GM23338 (cell line): ENCODE results near the gene RAB44. TPM values are rescaled to one million over a fixed set of nuclear protein-coding genes. Genes with fewer than 3 reads are reported as not detected.

Experiments
- ATAC-seq: fragments of 200-7000 bp; cut with Tn5 transposase; 3 replicates; pipeline ENCODE4 v1.9.1; 2020
- DNase-seq: peaks from one replicate; pipeline ENCODE4 v3.0.0-alpha.2; 2015; ENCODE audit warnings: low spot score
- H2AFZ ChIP-seq: fragments of 200-600 bp; sonication (generic); 2 replicates; pipeline ENCODE4 v1.8.0; 2016; ENCODE audit warnings: antibody characterized with exemption, mild to moderate bottlenecking, moderate library complexity
- H3F3A ChIP-seq: fragments of 200-600 bp; sonication (generic); replicated peaks from 2 replicates; pipeline ENCODE4 v1.8.0; 2017; ENCODE audit warnings: antibody characterized with exemption, mixed run types, low read depth
- H3K27ac ChIP-seq: fragments of 200-600 bp; sonication (generic); 2 replicates; pipeline ENCODE4 v1.6.1; 2016; ENCODE audit warnings: low read depth
- H3K27me3 ChIP-seq: fragments of 200-600 bp; sonication (generic); 2 replicates; pipeline ENCODE4 v1.8.0; 2016; ENCODE audit warnings: mild to moderate bottlenecking, mixed run types, moderate library complexity; ENCODE audit not compliant: insufficient read depth
- H3K36me3 ChIP-seq: fragments of 200-600 bp; sonication (generic); 2 replicates; pipeline ENCODE4 v1.8.0; 2016; ENCODE audit warnings: mild to moderate bottlenecking; ENCODE audit not compliant: insufficient read depth
- H3K4me1 ChIP-seq: fragments of 200-600 bp; sonication (generic); 2 replicates; pipeline ENCODE4 v1.8.0; 2016; ENCODE audit warnings: mild to moderate bottlenecking, moderate library complexity; ENCODE audit not compliant: insufficient read depth
- H3K4me2 ChIP-seq: fragments of 200-600 bp; sonication (generic); 2 replicates; pipeline ENCODE4 v1.7.1; 2017; ENCODE audit warnings: mixed run types
- H3K4me3 ChIP-seq: fragments of 200-600 bp; sonication (generic); 2 replicates; pipeline ENCODE4 v1.6.1; 2016; ENCODE audit warnings: mixed run types
- H3K79me2 ChIP-seq: fragments of 200-600 bp; sonication (generic); replicated peaks from 2 replicates; pipeline ENCODE4 v1.8.0; 2017; ENCODE audit warnings: mild to moderate bottlenecking; ENCODE audit not compliant: insufficient read depth
- H3K9me2 ChIP-seq: fragments of 200-600 bp; sonication (generic); 2 replicates; pipeline ENCODE4 v1.8.0; 2017; ENCODE audit not compliant: insufficient read depth
- H4K20me1 ChIP-seq: fragments of 200-600 bp; sonication (generic); replicated peaks from 2 replicates; pipeline ENCODE4 v1.8.0; 2017; ENCODE audit warnings: mild to moderate bottlenecking; ENCODE audit not compliant: insufficient read depth
- H3K27ac Mint-ChIP-seq: 2 replicates; pipeline ENCODE4 v1.8.0; 2020; ENCODE audit warnings: inconsistent platforms, mild to moderate bottlenecking, moderate library complexity, mixed read lengths
- H3K27me3 Mint-ChIP-seq: 3 replicates; pipeline ENCODE4 v1.8.0; 2022; ENCODE audit warnings: low read depth, mild to moderate bottlenecking, moderate library complexity, mixed read lengths, inconsistent platforms; ENCODE audit not compliant: insufficient read depth, poor library complexity
- H3K36me3 Mint-ChIP-seq: 3 replicates; pipeline ENCODE4 v1.8.0; 2021; ENCODE audit warnings: low read depth, mild to moderate bottlenecking, inconsistent platforms, moderate library complexity, mixed read lengths
- H3K4me1 Mint-ChIP-seq: 3 replicates; pipeline ENCODE4 v1.8.0; 2020; ENCODE audit warnings: mild to moderate bottlenecking, inconsistent platforms, mixed read lengths
- H3K4me3 Mint-ChIP-seq: 3 replicates; pipeline ENCODE4 v1.8.0; 2021; ENCODE audit warnings: moderate library complexity, mild to moderate bottlenecking, inconsistent platforms, mixed read lengths
- H3K9me3 Mint-ChIP-seq: 3 replicates; pipeline ENCODE4 v1.8.0; 2020; ENCODE audit warnings: moderate library complexity, mild to moderate bottlenecking, inconsistent platforms, mixed read lengths
- CREB1 ChIP-seq: fragments of 250-450 bp; sonication (Bioruptor Pico); IDR thresholded peaks from 2 replicates; pipeline ENCODE4 v1.5.0; 2020; ENCODE audit warnings: low read depth, mild to moderate bottlenecking, moderate library complexity
- EZH2 ChIP-seq: fragments of 200-600 bp; sonication (generic); IDR thresholded peaks from one replicate; pipeline ENCODE4 v1.8.0; 2017; ENCODE audit warnings: antibody characterized with exemption, mild to moderate bottlenecking, low read depth; ENCODE audit not compliant: unreplicated experiment
- EZH2phosphoT487 ChIP-seq: fragments of 200-600 bp; sonication (generic); IDR thresholded peaks from one replicate; pipeline ENCODE4 v1.8.1; 2018; ENCODE audit warnings: antibody characterized with exemption; ENCODE audit not compliant: unreplicated experiment
- JUNB ChIP-seq: IDR thresholded peaks from one replicate; pipeline ENCODE4 v1.6.1; 2016; ENCODE audit warnings: antibody characterized with exemption; ENCODE audit not compliant: unreplicated experiment
- NANOG ChIP-seq: IDR thresholded peaks from 2 replicates; pipeline ENCODE4 v1.6.1; 2016; ENCODE audit warnings: antibody characterized with exemption, borderline replicate concordance
- POLR2AphosphoS5 ChIP-seq: IDR thresholded peaks from 2 replicates; pipeline ENCODE4 v1.6.1; 2016; ENCODE audit warnings: antibody characterized with exemption, low read depth
- STAT1 ChIP-seq: IDR thresholded peaks from one replicate; pipeline ENCODE4 v1.6.1; 2016; ENCODE audit warnings: antibody characterized with exemption; ENCODE audit not compliant: unreplicated experiment
- ZNF114 ChIP-seq: fragments of 250-450 bp; sonication (Bioruptor Pico); IDR thresholded peaks from 2 replicates; pipeline ENCODE4 v1.5.0; 2020; ENCODE audit warnings: mild to moderate bottlenecking, moderate library complexity
- ZNF331 ChIP-seq: fragments of 250-450 bp; sonication (Bioruptor Pico); IDR thresholded peaks from 2 replicates; pipeline ENCODE4 v1.5.0; 2020; ENCODE audit warnings: low read depth, mild to moderate bottlenecking, moderate library complexity
- polyA plus RNA-seq: library from polyadenylated mRNA; unstranded; fragments of >200 nt; fragmentation: Nextera tagmentation; extraction: Ambion mirVana; gene quantifications from 2 replicates; pipeline ENCODE4 v1.2.1, GENCODE V29; 2016
- total RNA-seq: library from RNA; depleted of rRNA; stranded (reverse); fragments of >200 nt; shearing (Covaris generic); gene quantifications from 2 replicates; pipeline ENCODE4 v1.2.3, GENCODE V29; 2014
- TF ChIP-seq, protein P1 (sequence below): fragments of 250-450 bp; sonication (Bioruptor Pico); IDR thresholded peaks from 2 replicates; pipeline ENCODE4 v1.5.0; 2020; ENCODE audit warnings: mild to moderate bottlenecking, moderate library complexity
- TF ChIP-seq, protein P2 (sequence below): IDR thresholded peaks from 2 replicates; pipeline ENCODE4 v1.6.1; 2016; ENCODE audit warnings: antibody characterized with exemption
- TF ChIP-seq, protein P3 (sequence below), 2 experiments: fragments of 200-600 bp in 1 of 2; sonication (generic) in 1 of 2; conservative IDR thresholded peaks; 2 replicates each; pipeline versions ENCODE4 v1.5.1 to v1.6.1; 2016 to 2017; ENCODE audit warnings: antibody characterized with exemption in 2 of 2, low read depth in 2 of 2, mild to moderate bottlenecking in 2 of 2, moderate library complexity in 1 of 2
- TF ChIP-seq, protein P4 (sequence below): IDR thresholded peaks from one replicate; pipeline ENCODE4 v1.6.1; 2018; ENCODE audit warnings: antibody characterized with exemption; ENCODE audit not compliant: unreplicated experiment

RAB44 gene
- total and polyA plus RNA-seq, 2 experiments from 2014 or later = not detected

DNA sequence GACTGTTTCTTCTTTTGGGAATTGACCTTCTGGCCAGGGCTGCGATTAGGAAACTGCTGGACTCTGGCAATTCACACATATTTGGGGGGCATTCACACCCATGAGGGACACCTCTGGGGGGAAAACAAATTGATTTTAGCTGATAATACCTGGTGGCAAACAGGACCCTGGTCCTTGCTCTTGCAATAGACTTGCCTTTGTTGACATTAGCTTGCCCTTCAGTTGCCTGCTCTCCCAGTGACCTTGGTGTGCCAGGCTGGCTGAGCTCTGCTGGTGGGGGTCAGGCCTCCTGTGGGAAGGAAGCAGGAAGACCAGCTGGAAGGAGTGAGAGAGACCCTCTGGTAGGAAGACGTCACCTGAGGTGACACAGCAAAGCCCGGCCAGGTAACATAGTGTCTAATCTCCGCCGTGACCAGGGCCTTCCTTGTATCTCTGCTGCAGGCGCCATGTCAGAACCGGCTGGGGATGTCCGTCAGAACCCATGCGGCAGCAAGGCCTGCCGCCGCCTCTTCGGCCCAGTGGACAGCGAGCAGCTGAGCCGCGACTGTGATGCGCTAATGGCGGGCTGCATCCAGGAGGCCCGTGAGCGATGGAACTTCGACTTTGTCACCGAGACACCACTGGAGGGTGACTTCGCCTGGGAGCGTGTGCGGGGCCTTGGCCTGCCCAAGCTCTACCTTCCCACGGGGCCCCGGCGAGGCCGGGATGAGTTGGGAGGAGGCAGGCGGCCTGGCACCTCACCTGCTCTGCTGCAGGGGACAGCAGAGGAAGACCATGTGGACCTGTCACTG lies 13.8 kb upstream of the RAB44 start:
- H3K36me3 Mint-ChIP-seq = peaks cover 38% of the 10 kb centered on the region

More for the DNA sequence above, 13.8 kb upstream of the RAB44 start:
- Mint-ChIP-seq H3K4me3 (no peak overlapping the region), H3K27ac (peak overlapping the region; percentile 77), H3K27me3 (peaks cover 29% of the 10 kb centered on the region), H3K4me1 (peaks cover 16% of the 10 kb centered on the region), H3K9me3 (no peaks in the 10 kb centered on the region)
- Histone ChIP-seq H3K4me1 (peaks cover 17% of the 10 kb centered on the region), H3K36me3 (peaks cover 17% of the 10 kb centered on the region; the same call in 1 of the 2 replicates), H3K9me2 (no peaks in the 10 kb centered on the region), H3K4me3 (no peak overlapping the region), H3K27ac (no peak overlapping the region), H3F3A (no peaks in the 10 kb centered on the region), H4K20me1 (no peaks in the 10 kb centered on the region; the same call in none of the 2 replicates), H3K4me2 (no peak overlapping the region), H3K27me3 (peaks cover 22% of the 10 kb centered on the region), H3K79me2 (peaks cover 33% of the 10 kb centered on the region), H2AFZ (no peak overlapping the region)
- DNase-seq (no peak), ATAC-seq (no peak)
- TF ChIP-seq JUNB = no peak
- TF ChIP-seq STAT1 = no peak
- TF ChIP-seq, protein P1, sequence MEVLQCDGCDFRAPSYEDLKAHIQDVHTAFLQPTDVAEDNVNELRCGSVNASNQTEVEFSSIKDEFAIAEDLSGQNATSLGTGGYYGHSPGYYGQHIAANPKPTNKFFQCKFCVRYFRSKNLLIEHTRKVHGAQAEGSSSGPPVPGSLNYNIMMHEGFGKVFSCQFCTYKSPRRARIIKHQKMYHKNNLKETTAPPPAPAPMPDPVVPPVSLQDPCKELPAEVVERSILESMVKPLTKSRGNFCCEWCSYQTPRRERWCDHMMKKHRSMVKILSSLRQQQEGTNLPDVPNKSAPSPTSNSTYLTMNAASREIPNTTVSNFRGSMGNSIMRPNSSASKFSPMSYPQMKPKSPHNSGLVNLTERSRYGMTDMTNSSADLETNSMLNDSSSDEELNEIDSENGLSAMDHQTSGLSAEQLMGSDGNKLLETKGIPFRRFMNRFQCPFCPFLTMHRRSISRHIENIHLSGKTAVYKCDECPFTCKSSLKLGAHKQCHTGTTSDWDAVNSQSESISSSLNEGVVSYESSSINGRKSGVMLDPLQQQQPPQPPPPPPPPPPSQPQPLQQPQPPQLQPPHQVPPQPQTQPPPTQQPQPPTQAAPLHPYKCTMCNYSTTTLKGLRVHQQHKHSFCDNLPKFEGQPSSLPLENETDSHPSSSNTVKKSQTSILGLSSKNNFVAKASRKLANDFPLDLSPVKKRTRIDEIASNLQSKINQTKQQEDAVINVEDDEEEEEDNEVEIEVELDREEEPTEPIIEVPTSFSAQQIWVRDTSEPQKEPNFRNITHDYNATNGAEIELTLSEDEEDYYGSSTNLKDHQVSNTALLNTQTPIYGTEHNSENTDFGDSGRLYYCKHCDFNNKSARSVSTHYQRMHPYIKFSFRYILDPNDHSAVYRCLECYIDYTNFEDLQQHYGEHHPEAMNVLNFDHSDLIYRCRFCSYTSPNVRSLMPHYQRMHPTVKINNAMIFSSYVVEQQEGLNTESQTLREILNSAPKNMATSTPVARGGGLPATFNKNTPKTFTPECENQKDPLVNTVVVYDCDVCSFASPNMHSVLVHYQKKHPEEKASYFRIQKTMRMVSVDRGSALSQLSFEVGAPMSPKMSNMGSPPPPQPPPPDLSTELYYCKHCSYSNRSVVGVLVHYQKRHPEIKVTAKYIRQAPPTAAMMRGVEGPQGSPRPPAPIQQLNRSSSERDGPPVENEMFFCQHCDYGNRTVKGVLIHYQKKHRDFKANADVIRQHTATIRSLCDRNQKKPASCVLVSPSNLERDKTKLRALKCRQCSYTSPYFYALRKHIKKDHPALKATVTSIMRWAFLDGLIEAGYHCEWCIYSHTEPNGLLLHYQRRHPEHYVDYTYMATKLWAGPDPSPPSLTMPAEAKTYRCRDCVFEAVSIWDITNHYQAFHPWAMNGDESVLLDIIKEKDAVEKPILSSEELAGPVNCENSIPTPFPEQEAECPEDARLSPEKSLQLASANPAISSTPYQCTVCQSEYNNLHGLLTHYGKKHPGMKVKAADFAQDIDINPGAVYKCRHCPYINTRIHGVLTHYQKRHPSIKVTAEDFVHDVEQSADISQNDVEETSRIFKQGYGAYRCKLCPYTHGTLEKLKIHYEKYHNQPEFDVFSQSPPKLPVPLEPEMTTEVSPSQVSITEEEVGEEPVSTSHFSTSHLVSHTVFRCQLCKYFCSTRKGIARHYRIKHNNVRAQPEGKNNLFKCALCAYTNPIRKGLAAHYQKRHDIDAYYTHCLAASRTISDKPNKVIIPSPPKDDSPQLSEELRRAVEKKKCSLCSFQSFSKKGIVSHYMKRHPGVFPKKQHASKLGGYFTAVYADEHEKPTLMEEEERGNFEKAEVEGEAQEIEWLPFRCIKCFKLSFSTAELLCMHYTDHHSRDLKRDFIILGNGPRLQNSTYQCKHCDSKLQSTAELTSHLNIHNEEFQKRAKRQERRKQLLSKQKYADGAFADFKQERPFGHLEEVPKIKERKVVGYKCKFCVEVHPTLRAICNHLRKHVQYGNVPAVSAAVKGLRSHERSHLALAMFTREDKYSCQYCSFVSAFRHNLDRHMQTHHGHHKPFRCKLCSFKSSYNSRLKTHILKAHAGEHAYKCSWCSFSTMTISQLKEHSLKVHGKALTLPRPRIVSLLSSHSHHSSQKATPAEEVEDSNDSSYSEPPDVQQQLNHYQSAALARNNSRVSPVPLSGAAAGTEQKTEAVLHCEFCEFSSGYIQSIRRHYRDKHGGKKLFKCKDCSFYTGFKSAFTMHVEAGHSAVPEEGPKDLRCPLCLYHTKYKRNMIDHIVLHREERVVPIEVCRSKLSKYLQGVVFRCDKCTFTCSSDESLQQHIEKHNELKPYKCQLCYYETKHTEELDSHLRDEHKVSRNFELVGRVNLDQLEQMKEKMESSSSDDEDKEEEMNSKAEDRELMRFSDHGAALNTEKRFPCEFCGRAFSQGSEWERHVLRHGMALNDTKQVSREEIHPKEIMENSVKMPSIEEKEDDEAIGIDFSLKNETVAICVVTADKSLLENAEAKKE (CRISPR knock-in tag) = no peak
- TF ChIP-seq, protein P2, sequence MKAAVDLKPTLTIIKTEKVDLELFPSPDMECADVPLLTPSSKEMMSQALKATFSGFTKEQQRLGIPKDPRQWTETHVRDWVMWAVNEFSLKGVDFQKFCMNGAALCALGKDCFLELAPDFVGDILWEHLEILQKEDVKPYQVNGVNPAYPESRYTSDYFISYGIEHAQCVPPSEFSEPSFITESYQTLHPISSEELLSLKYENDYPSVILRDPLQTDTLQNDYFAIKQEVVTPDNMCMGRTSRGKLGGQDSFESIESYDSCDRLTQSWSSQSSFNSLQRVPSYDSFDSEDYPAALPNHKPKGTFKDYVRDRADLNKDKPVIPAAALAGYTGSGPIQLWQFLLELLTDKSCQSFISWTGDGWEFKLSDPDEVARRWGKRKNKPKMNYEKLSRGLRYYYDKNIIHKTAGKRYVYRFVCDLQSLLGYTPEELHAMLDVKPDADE = no peak
- no peak for TF ChIP-seq CREB1 (CRISPR knock-in tag)
- TF ChIP-seq, protein P3, sequence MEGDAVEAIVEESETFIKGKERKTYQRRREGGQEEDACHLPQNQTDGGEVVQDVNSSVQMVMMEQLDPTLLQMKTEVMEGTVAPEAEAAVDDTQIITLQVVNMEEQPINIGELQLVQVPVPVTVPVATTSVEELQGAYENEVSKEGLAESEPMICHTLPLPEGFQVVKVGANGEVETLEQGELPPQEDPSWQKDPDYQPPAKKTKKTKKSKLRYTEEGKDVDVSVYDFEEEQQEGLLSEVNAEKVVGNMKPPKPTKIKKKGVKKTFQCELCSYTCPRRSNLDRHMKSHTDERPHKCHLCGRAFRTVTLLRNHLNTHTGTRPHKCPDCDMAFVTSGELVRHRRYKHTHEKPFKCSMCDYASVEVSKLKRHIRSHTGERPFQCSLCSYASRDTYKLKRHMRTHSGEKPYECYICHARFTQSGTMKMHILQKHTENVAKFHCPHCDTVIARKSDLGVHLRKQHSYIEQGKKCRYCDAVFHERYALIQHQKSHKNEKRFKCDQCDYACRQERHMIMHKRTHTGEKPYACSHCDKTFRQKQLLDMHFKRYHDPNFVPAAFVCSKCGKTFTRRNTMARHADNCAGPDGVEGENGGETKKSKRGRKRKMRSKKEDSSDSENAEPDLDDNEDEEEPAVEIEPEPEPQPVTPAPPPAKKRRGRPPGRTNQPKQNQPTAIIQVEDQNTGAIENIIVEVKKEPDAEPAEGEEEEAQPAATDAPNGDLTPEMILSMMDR (conservative IDR thresholded peaks at IDR 0.05; ENCODE audit: low read depth in 2 of 2) = no peak
- TF ChIP-seq, protein P4, sequence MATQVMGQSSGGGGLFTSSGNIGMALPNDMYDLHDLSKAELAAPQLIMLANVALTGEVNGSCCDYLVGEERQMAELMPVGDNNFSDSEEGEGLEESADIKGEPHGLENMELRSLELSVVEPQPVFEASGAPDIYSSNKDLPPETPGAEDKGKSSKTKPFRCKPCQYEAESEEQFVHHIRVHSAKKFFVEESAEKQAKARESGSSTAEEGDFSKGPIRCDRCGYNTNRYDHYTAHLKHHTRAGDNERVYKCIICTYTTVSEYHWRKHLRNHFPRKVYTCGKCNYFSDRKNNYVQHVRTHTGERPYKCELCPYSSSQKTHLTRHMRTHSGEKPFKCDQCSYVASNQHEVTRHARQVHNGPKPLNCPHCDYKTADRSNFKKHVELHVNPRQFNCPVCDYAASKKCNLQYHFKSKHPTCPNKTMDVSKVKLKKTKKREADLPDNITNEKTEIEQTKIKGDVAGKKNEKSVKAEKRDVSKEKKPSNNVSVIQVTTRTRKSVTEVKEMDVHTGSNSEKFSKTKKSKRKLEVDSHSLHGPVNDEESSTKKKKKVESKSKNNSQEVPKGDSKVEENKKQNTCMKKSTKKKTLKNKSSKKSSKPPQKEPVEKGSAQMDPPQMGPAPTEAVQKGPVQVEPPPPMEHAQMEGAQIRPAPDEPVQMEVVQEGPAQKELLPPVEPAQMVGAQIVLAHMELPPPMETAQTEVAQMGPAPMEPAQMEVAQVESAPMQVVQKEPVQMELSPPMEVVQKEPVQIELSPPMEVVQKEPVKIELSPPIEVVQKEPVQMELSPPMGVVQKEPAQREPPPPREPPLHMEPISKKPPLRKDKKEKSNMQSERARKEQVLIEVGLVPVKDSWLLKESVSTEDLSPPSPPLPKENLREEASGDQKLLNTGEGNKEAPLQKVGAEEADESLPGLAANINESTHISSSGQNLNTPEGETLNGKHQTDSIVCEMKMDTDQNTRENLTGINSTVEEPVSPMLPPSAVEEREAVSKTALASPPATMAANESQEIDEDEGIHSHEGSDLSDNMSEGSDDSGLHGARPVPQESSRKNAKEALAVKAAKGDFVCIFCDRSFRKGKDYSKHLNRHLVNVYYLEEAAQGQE = no peak
- no peak for TF ChIP-seq NANOG
- no peak for TF ChIP-seq EZH2
- TF ChIP-seq ZNF114 = no peak
- TF ChIP-seq EZH2phosphoT487 = no peak
- TF ChIP-seq ZNF331 (CRISPR knock-in tag) = no peak
- no peak for TF ChIP-seq POLR2AphosphoS5
